H9 (cell line): Measurements from ENCODE around the gene MAP3K9. TPM values are rescaled to one million over a fixed set of nuclear protein-coding genes. Genes with fewer than 3 reads are reported as not detected.

ENCODE experiments used
- DNase-seq: peaks from one replicate; pipeline ENCODE4 v3.0.0-alpha.2; 2017
- H2AFZ ChIP-seq: one replicate; pipeline ENCODE4 v1.6.1; 2013; ENCODE audit warnings: mild to moderate bottlenecking, low read length, control low read depth, moderate library complexity
- H2AK5ac ChIP-seq: 2 replicates; pipeline ENCODE4 v1.6.1; 2013; ENCODE audit warnings: low read length, control low read depth, mixed read lengths; ENCODE audit not compliant: insufficient read length
- H2BK120ac ChIP-seq: one replicate; pipeline ENCODE4 v1.6.1; 2013; ENCODE audit warnings: low read depth, mild to moderate bottlenecking, low read length, control low read depth, inconsistent platforms; ENCODE audit not compliant: poor library complexity, severe bottlenecking
- H2BK12ac ChIP-seq: 2 replicates; pipeline ENCODE4 v1.6.1; 2013; ENCODE audit warnings: low read length, control low read depth, mixed read lengths, low read depth; ENCODE audit not compliant: insufficient read length
- H2BK15ac ChIP-seq: 2 replicates; pipeline ENCODE4 v1.6.1; 2013; ENCODE audit warnings: low read depth, low read length, control low read depth
- H2BK20ac ChIP-seq: one replicate; pipeline ENCODE4 v1.6.1; 2013; ENCODE audit warnings: low read depth, mild to moderate bottlenecking, low read length, control low read depth, inconsistent platforms; ENCODE audit not compliant: poor library complexity, severe bottlenecking
- H2BK5ac ChIP-seq: 2 replicates; pipeline ENCODE4 v1.6.1; 2013; ENCODE audit warnings: low read length, control low read depth, mixed read lengths; ENCODE audit not compliant: insufficient read length
- H3K14ac ChIP-seq: 2 replicates; pipeline ENCODE4 v1.6.1; 2013; ENCODE audit warnings: low read length, control low read depth; ENCODE audit not compliant: insufficient read depth
- H3K18ac ChIP-seq: 2 replicates; pipeline ENCODE4 v1.6.1; 2013; ENCODE audit warnings: low read depth, mild to moderate bottlenecking, mixed read lengths, low read length, control low read depth; ENCODE audit not compliant: insufficient read length
- H3K23ac ChIP-seq: 2 replicates; pipeline ENCODE4 v1.6.1; 2013; ENCODE audit warnings: low read length, control low read depth, mixed read lengths, low read depth; ENCODE audit not compliant: insufficient read length
- H3K23me2 ChIP-seq: 2 replicates; pipeline ENCODE4 v1.6.1; 2013; ENCODE audit warnings: low read depth, mild to moderate bottlenecking, mixed read lengths, low read length, control low read depth; ENCODE audit not compliant: insufficient read length, poor library complexity, severe bottlenecking
- H3K27ac ChIP-seq: 2 replicates; pipeline ENCODE4 v1.5.1; 2013; ENCODE audit warnings: low read length, control low read depth, mixed read lengths, low read depth; ENCODE audit not compliant: insufficient read length
- H3K27me3 ChIP-seq: 2 replicates; pipeline ENCODE4 v1.6.1; 2013; ENCODE audit warnings: low read length, control low read depth, inconsistent platforms; ENCODE audit not compliant: insufficient read depth
- H3K4ac ChIP-seq: 2 replicates; pipeline ENCODE4 v1.6.1; 2013; ENCODE audit warnings: low read depth, mild to moderate bottlenecking, control low read depth, inconsistent platforms, low read length, moderate library complexity
- H3K4me1 ChIP-seq: 2 replicates; pipeline ENCODE4 v1.6.1; 2013; ENCODE audit warnings: low read length, control low read depth, inconsistent platforms; ENCODE audit not compliant: insufficient read depth
- H3K4me2 ChIP-seq: 2 replicates; pipeline ENCODE4 v1.6.1; 2013; ENCODE audit warnings: low read length, control low read depth, mixed read lengths; ENCODE audit not compliant: insufficient read length, insufficient read depth
- H3K56ac ChIP-seq: 2 replicates; pipeline ENCODE4 v1.6.1; 2013; ENCODE audit warnings: low read depth, mild to moderate bottlenecking, mixed read lengths, low read length, control low read depth; ENCODE audit not compliant: insufficient read length
- H3K79me1 ChIP-seq: 2 replicates; pipeline ENCODE4 v1.6.1; 2013; ENCODE audit warnings: low read depth, mild to moderate bottlenecking, moderate library complexity, low read length, control low read depth, inconsistent platforms; ENCODE audit not compliant: insufficient read depth, poor library complexity, severe bottlenecking
- H3K79me2 ChIP-seq: 2 replicates; pipeline ENCODE4 v1.6.1; 2013; ENCODE audit warnings: low read length, control low read depth, inconsistent platforms; ENCODE audit not compliant: insufficient read depth
- H3K9ac ChIP-seq: 2 replicates; pipeline ENCODE4 v1.6.1; 2013; ENCODE audit warnings: low read length, control low read depth, mixed read lengths; ENCODE audit not compliant: insufficient read length; ENCODE audit errors: extremely low read depth
- H3K9me3 ChIP-seq: one replicate; pipeline ENCODE4 v1.6.1; 2013; ENCODE audit warnings: low read depth, low read length, inconsistent platforms; ENCODE audit not compliant: control insufficient read depth
- H3T11ph ChIP-seq: one replicate; pipeline ENCODE4 v1.6.1; 2013; ENCODE audit warnings: mild to moderate bottlenecking, low read length, control low read depth, inconsistent platforms
- H4K20me1 ChIP-seq: one replicate; pipeline ENCODE4 v1.6.1; 2013; ENCODE audit not compliant: control insufficient read depth, insufficient read length, insufficient read depth
- H4K5ac ChIP-seq: 2 replicates; pipeline ENCODE4 v1.6.1; 2013; ENCODE audit warnings: low read depth, mild to moderate bottlenecking, mixed read lengths, low read length, control low read depth; ENCODE audit not compliant: insufficient read length
- H4K8ac ChIP-seq: replicated peaks from 2 replicates; pipeline ENCODE4 v1.6.1; 2013; ENCODE audit warnings: low read length, control low read depth, mixed read lengths, low read depth; ENCODE audit not compliant: insufficient read length
- H4K91ac ChIP-seq: 2 replicates; pipeline ENCODE4 v1.6.1; 2013; ENCODE audit warnings: low read depth, mild to moderate bottlenecking, moderate library complexity, mixed read lengths, low read length, control low read depth; ENCODE audit not compliant: insufficient read length
- H3K27ac Mint-ChIP-seq, 3 experiments: 2 replicates in 2 of 3; 3 replicates in 1 of 3; pipeline ENCODE4 v1.8.0; 2020 to 2021; ENCODE audit warnings: mixed read lengths in 3 of 3, mild to moderate bottlenecking in 1 of 3, moderate library complexity in 1 of 3
- H3K27me3 Mint-ChIP-seq: 2 replicates; pipeline ENCODE4 v1.8.0; 2021; ENCODE audit warnings: low read depth, mild to moderate bottlenecking, moderate library complexity, mixed read lengths
- H3K36me3 Mint-ChIP-seq, 3 experiments: 2 replicates in 2 of 3; 3 replicates in 1 of 3; pipeline ENCODE4 v1.8.0; 2020 to 2021; ENCODE audit warnings: low read depth in 3 of 3, mixed read lengths in 3 of 3; ENCODE audit not compliant: insufficient read depth in 1 of 3
- H3K4me1 Mint-ChIP-seq, 2 experiments: 2 replicates each; pipeline ENCODE4 v1.8.0; 2020; ENCODE audit warnings: mixed read lengths in 2 of 2
- H3K4me3 Mint-ChIP-seq, 2 experiments: 2 replicates in 1 of 2; 3 replicates in 1 of 2; pipeline ENCODE4 v1.8.0; 2020 to 2021; ENCODE audit warnings: mild to moderate bottlenecking in 2 of 2, mixed read lengths in 2 of 2, moderate library complexity in 1 of 2
- H3K9me3 Mint-ChIP-seq, 2 experiments: 2 replicates in 1 of 2; 3 replicates in 1 of 2; pipeline ENCODE4 v1.8.0; 2020; ENCODE audit warnings: mild to moderate bottlenecking in 2 of 2, mixed read lengths in 2 of 2, moderate library complexity in 1 of 2
- WGBS: extraction: QIAGEN DNeasy Blood & Tissue Kit; methylation state at CpG from one replicate; pipeline ENCODE4 v1.1.7; 2013; ENCODE audit warnings: missing lambda C conversion rate, low lambda C conversion rate, mixed read lengths; ENCODE audit not compliant: insufficient read length; ENCODE audit errors: extremely low coverage; 5-methylcytosine and 5-hydroxymethylcytosine counted together
- total RNA-seq: library from RNA; stranded (reverse); gene quantifications from 2 replicates; pipeline ENCODE4 v1.2.1, GENCODE V29; 2021
- TF ChIP-seq, protein P1 (sequence below): fragments of 200-600 bp; sonication (generic); conservative IDR thresholded peaks from 3 replicates; pipeline ENCODE4 v1.8.0; 2021; ENCODE audit warnings: antibody characterized with exemption, mild to moderate bottlenecking

Gene MAP3K9
- total RNA-seq, 1 experiment from 2014 or later, result 20.0 TPM

DNA sequence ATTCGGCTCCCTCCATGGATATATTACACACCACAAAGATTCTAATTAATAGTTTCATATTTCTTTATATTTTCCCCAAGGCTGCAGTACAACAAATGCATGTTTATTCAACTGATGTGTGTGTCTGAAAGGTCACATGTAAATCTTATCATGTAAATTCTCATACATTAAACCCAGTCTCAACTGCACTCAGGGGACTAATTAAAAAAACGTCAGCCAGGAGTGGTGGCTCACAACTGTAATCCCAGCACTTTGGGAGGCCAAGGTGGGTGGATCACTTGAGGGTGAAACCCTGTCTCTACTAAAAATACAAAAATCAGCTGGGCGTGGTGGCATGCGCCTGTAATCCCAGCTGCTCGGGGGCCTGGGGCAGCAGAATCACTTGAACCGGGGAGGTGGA is 67.8 kb downstream of the MAP3K9 start:
- no peak overlapping the region for H3K23ac ChIP-seq
- no peak overlapping the region for H3K4ac ChIP-seq
- no peak overlapping the region for H3K18ac ChIP-seq
- H3K4me2 ChIP-seq, result no peak overlapping the region
- H3K79me1 ChIP-seq, result no peaks in the 10 kb centered on the region
- H3K9me3 ChIP-seq, result no peaks in the 10 kb centered on the region
- no peaks in the 10 kb centered on the region for H3K9me3 Mint-ChIP-seq
- H2BK20ac ChIP-seq, result no peak overlapping the region
- no peak overlapping the region for H3K9ac ChIP-seq
- no peaks in the 10 kb centered on the region for H3K79me2 ChIP-seq
- no peak overlapping the region for H3K27ac Mint-ChIP-seq
- H4K91ac ChIP-seq, result no peak overlapping the region
- H2BK5ac ChIP-seq, result no peak overlapping the region
- H3K27me3 ChIP-seq, result no peaks in the 10 kb centered on the region
- H3T11ph ChIP-seq, result no peak overlapping the region
- TF ChIP-seq, protein P1, sequence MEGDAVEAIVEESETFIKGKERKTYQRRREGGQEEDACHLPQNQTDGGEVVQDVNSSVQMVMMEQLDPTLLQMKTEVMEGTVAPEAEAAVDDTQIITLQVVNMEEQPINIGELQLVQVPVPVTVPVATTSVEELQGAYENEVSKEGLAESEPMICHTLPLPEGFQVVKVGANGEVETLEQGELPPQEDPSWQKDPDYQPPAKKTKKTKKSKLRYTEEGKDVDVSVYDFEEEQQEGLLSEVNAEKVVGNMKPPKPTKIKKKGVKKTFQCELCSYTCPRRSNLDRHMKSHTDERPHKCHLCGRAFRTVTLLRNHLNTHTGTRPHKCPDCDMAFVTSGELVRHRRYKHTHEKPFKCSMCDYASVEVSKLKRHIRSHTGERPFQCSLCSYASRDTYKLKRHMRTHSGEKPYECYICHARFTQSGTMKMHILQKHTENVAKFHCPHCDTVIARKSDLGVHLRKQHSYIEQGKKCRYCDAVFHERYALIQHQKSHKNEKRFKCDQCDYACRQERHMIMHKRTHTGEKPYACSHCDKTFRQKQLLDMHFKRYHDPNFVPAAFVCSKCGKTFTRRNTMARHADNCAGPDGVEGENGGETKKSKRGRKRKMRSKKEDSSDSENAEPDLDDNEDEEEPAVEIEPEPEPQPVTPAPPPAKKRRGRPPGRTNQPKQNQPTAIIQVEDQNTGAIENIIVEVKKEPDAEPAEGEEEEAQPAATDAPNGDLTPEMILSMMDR, result no peak
- no peak overlapping the region for H2AK5ac ChIP-seq
- no peak overlapping the region for H4K8ac ChIP-seq
- H3K14ac ChIP-seq, result no peak overlapping the region
- no peak overlapping the region for H3K56ac ChIP-seq
- DNase-seq, result no peak
- H3K36me3 Mint-ChIP-seq, result peaks cover 21 to 66% (median 50%) of the 10 kb centered on the region in 3 experiments; a peak in 6 of 7 replicates
- H3K4me1 ChIP-seq, result no peaks in the 10 kb centered on the region
- no peak overlapping the region for H2BK120ac ChIP-seq
- no peak overlapping the region for H2AFZ ChIP-seq
- H3K27ac ChIP-seq, result no peak overlapping the region
- H3K27me3 Mint-ChIP-seq, result no peaks in the 10 kb centered on the region
- H2BK15ac ChIP-seq, result no peak overlapping the region
- no peaks in the 10 kb centered on the region for H3K23me2 ChIP-seq
- H4K20me1 ChIP-seq, result no peaks in the 10 kb centered on the region
- no peaks in the 10 kb centered on the region for H3K4me1 Mint-ChIP-seq
- H3K4me3 Mint-ChIP-seq, result no peak overlapping the region
- H4K5ac ChIP-seq, result no peak overlapping the region
- H2BK12ac ChIP-seq, result no peak overlapping the region
- WGBS, result no CpG with 5 or more reads among the region's 6 CpGs
